Inflammatory macrophage (primary cell): ENCODE data around the gene NCKAP5L.
"Not testable (repeated sequence)": the region's sequence is repeated elsewhere in the genome, so short reads cannot be mapped to it uniquely, and the experiment has no call there.

Experiments
- DNase-seq, 2 donors: peaks; one replicate each; pipeline ENCODE4 v3.0.0-alpha.2; 2020 to 2022

The NCKAP5L gene

DNA sequence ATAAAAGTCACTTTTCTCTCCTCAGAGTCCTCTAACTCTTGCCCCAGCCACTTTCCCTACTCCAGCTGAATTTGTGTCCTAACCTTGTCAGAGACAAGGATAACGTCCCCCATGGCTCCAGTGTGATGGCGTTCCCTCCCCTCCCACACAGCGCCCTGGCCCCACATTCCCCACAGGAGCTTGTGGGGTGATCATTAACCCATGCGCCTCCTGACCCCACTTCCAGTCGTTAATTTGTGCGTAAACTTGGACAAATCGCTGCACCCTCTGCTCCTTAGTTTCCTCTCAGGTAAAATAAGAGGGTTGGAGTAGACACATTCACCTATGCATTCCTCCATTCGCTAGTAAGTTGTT, 37.5 kb upstream of the NCKAP5L start:
- DNase-seq: no peak

- no peak for DNase-seq
Measured at GRCh38 chr12:49865109-49865781, 37.0 kb upstream of the NCKAP5L start.

DNA sequence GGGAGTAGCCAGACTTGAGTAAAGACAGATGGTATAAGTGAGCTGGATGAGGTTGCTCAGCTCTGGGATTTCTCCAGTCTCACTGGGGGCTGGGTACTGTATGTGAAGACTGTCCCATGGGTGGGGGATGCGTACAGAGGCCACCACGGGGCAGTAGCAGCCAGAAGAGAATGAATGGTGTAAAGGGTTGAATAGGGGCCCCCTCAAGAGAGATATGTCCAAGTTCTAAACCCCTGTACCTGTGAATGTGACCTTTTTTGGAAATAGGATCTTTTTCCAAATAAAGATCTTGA, 36.5 kb upstream of the NCKAP5L start:
- DNase-seq: no peak

DNA sequence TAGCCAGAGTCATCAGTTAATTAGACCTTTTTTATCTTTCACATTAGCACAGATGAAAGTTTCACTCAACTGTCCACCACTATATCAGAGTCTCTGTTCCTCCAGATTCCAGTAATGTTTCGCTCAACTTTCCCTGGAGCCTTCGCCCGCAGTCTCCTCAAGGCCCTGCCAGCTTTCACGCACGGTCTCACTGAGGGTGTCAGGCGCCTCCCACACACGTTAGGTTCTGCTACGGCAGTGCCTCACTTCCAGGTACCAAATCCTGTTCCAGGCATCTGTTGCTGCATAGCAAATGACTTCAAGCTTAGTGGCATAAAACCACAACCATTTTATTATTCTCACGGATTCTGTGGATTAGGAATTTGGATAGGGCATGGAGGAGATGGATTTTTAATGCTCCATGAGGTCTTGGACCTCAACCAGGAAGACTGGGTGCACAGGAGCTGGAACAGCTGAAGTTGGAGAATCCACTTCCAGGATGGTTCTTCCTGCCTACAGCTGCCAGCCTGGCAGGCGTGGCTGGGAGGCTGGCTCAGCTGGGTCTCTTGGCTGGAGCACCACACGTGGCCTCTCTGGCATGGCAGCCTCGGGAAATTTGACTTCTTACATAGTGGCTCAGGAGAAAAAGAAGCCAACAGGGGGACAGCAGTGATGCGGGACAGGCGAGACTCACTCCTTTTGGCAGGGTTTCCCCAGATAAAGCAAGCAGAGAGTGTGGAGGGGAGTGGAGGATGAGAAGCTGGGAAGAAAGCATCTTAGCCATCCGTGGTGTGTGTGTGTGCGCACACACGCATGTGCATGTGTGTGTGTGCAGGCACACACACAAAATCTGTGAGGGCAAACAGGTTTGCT, 36.0 kb upstream of the NCKAP5L start:
- no peak for DNase-seq

DNA sequence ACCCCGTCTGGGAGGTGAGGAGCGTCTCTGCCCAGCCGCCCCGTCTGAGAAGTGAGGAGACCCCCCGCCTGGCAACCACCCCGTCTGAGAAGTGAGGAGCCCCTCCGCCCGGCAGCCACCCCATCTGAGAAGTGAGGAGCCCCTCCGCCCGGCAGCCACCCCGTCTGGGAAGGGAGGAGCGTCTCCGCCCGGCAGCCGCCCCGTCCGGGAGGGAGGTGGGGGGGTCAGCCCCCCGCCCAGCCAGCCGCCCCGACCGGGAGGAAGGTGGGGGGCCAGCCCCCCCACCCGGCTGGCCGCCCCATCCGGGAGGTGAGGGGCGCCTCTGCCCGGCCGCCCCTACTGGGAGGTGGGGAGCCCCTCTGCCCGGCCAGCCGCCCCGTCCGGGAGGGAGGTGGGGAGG, 32.7 kb upstream of the NCKAP5L start:
- not testable (repeated sequence) for DNase-seq

DNA sequence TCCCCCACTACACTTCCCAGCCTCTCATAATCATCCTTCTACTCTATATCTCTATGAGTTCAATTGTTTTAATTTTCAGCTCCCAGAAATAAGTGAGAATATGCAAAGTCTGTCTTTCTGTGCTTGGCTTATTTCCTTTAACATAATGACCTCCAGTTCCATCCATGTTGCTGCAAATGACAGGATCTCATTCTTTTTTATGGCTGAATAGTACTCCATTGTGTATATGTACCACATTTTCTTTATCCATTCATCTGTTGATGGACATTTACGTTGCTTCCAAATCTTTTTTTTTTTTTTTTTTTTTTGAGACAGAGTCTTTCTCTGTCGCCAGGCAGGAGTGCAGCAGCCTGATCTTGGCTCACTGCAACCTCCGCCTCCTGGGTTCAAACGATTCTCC, 27.7 kb upstream of the NCKAP5L start:
- DNase-seq: not testable (repeated sequence)

- no peak for DNase-seq
Measured at GRCh38 chr12:49854976-49855375, 26.8 kb upstream of the NCKAP5L start.

GRCh38 chr12:49853671-49854070, 25.5 kb upstream of the NCKAP5L start:
- no peak for DNase-seq

DNA sequence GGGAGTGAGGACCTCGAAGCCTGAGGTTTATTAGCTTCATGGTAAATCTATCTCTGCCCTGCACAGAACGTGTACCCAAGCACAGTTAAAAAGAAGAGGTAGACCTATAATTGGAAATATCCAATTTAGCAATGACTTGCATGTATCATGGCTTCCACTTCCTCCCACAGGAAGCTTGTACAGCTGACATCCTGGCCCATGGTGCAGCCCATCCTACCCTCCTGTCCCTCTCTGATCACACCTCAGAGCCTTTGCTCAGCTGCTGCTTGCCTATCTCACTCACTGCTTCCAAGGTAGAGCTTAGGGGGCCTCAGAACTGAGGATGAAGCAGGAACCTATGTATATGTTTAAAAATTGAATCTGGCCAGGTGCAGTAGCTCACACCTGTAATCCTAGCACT, 18.9 kb upstream of the NCKAP5L start:
- DNase-seq: no peak

DNA sequence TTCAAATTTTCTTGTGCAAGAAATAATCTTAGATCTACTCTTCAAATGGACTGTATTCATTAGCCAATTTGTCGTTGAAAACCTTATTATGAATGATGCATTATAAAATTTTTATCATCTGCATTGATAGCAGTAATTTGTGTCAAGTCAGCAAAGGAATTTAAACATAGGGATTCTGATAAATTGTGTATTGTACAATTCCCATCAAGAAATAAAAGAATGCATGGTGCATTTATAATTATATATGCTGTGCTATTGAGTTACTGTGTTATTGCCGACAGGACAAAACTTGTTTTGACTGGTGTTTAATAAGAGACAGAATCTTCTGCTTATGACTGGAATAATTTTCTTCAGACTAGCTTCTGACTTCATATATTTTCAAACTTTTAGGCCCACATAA, 17.8 kb upstream of the NCKAP5L start:
- DNase-seq: no peak

GRCh38 chr12:49843876-49844437, 15.7 kb upstream of the NCKAP5L start:
- no peak for DNase-seq

- DNase-seq: no peak
Measured at GRCh38 chr12:49843411-49843810, 15.2 kb upstream of the NCKAP5L start.

DNA sequence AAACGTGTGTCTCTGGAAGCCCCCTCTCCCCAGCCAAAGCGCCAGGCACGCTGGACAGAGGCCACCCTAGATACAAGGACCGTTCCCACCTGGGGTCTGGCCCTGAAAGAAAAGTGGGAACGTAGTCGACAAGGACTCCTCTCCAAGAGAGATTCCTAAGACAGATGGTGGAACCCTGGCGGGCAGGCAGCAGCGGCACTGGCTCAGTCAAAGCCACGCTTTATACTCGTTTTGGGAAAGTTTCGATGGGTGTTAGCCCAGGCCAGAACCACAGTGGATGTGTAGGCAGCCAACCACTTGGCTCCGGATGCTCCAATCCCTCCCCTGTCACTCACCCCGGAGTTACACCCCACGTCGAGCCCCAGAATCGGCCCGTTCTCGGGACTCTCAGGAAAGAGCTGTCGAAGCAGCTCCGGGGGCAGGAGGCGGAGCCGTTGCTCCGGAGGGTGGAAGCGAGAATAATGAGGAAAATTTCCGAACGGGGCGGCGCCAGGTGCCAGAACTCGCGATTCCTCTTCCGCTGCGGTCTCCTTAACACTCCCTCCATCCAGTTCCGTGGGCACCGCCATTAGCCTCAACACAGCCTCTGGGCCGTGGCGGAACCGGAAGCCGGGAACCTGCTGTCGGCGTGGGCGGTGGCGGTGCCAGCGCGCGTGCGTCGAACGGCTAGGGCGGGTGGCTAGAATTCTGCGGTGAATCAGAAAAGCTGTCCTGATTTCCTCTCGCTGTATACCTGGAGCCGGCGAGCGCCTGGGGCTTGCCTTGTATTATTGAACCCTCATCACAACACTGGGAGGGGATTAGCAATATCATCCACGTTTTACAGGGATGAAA, 14.5 kb upstream of the NCKAP5L start, which contains the start of gene BCDIN3D:
Gene BCDIN3D, minus strand, starts transcription at position 588 of the 834 bp plus-strand sequence. Its CDS starts 19 bp downstream, at position 569.
- peak; percentile 93 to 94 for DNase-seq

GRCh38 chr12:49838973-49839633, 10.9 kb upstream of the NCKAP5L start:
- DNase-seq: peak; percentile 69 to 79

DNA sequence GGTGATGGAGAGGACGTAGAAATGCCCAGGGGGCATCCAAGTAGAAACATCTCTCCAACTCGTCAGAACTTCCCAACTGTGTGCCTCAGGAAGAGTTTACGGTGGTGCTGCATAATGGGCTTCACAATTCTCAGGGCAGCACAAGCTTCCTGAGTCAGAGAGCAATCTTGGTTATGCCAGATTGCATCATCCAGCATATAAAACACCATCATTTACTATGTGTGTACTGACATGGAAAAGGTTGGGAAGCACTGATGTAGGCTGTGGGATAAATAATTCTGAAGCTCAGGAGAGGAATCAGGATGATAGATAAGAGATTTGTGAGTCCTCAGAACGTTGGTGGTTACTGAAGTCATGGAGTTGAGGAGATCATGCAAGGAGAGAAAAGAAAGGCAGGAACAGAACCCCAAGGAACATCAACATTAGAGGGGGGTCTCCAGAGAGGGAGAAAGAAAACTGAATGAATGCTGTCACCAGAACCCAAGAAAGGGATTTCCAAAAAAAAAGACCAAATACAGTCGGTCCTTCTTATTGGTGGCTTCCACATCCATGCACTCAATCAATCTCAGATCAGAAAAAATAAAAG, 4.7 kb upstream of the NCKAP5L start:
- DNase-seq: no peak

DNA sequence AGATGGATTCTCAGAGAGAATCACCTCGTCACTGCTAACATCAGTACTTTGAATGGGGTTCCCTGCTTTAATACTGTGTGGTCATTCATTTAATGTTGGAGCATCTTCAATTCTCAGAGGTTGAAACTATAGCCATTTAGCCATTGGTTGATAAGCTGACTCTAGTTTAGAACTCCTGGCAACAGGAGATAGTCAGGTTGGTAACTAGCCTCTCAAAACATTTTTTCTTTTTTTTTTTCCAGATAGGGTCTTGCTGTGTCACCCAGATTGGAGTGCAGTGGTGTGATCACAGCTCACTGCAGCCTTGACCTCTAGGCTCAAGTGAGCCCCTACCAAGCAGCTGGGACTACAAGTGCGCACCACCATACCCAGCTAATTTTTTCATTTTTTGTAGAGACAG, 3.5 kb upstream of the NCKAP5L start:
- no peak for DNase-seq

DNA sequence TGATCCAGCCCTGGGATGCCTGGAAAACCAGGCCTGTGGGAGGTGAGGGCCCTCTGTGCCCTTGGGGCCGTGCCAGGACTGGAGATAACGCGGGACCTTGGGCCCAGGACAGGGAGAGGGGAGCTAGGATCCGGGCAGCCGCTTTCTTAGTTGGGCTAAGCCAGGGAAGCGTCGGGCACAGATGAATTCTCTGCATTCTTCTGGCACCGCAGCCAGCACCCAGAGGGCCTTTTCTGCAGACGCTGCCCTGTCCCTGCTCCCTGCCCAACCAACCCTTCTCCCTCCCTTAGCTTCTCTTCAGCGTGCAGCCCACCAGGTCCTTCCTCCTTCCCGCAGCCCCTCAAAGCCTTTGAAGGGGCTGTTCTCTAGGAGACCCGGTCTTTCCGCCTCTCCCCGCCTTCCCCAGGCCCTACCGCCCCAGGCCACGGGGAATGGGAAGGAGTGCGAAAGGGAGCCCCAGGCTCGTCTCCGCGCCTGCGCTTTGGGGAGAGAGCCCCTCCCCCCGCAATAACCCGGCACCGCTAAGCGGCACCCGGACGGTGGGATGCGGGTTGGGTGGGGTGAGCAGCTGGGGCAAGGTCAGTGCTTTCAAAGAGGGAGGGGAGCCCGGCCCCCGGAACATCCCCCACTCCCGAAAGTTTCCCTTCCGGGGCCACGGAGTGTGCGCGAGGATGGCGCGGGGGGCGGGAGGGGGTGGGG, 663 bp downstream of the NCKAP5L start:
- DNase-seq: peak; percentile 41 to 62

- DNase-seq: peak; percentile 28 to 68
Measured at GRCh38 chr12:49827051-49827400, 1.2 kb downstream of the NCKAP5L start.

- DNase-seq: no peak
Measured at GRCh38 chr12:49825971-49826421, 2.2 kb downstream of the NCKAP5L start.

DNA sequence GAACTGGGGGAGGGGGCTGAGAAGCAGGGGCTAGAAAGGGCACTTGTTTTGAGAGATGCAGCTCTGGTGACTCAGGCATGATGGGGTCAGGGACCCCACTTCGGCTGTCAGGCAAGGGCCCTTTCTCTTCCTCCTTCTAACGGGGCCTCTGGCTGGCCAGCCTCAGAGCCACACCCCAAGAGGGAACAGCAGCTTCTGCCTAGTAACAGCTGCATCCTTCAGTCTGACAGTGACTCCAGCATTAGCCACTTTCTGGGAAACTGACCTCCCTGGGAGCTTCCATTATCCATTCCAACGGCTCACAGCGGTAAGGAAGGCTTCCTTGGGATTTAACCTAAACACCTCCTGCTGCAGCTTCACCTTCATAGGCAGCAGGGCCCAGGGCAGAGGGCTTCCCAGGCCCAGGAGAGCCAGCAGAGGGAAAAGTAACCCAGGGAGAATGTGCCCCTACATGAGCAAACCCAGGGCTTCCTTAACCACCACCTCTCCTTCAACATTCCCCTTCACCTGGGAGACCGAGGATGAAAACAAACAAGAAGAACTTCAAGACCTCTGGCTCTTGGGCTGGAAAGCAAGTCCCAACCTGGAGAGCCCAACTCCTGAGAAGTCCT, 2.7 kb downstream of the NCKAP5L start:
- DNase-seq: peak; percentile 85 to 86

- peak; percentile 92 to 93 for DNase-seq
Measured at GRCh38 chr12:49824895-49825294, 3.3 kb downstream of the NCKAP5L start.
